Liver (tissue), 3 donors: ENCODE results near the gene PEX12.

Experiments used
- EGR1 ChIP-seq, 2 donors: IDR thresholded peaks; 2 replicates each; pipeline ENCODE4 v1.6.1; 2016 to 2018; ENCODE audit warnings: antibody characterized with exemption in 2 of 2, low read depth in 2 of 2
- FOXA1 ChIP-seq: IDR thresholded peaks from 2 replicates; pipeline ENCODE4 v1.6.1; 2016; ENCODE audit warnings: antibody characterized with exemption
- GABPA ChIP-seq, 2 donors: IDR thresholded peaks in 1 of 2; conservative IDR thresholded peaks in 1 of 2; 2 replicates each; pipeline ENCODE4 v1.6.1; 2016; ENCODE audit warnings: antibody characterized with exemption in 2 of 2, mild to moderate bottlenecking in 1 of 2, moderate library complexity in 1 of 2
- JUND ChIP-seq, 2 donors: IDR thresholded peaks; 2 replicates each; pipeline ENCODE4 v1.6.1; 2016; ENCODE audit warnings: antibody characterized with exemption in 2 of 2
- RAD21 ChIP-seq, 2 donors: IDR thresholded peaks; 2 replicates each; pipeline ENCODE4 v1.6.1; 2016; ENCODE audit warnings: antibody characterized with exemption in 2 of 2, mild to moderate bottlenecking in 2 of 2
- TAF1 ChIP-seq: conservative IDR thresholded peaks from 2 replicates; pipeline ENCODE4 v1.6.1; 2016; ENCODE audit warnings: antibody characterized with exemption, mild to moderate bottlenecking
- YY1 ChIP-seq: IDR thresholded peaks from 2 replicates; pipeline ENCODE4 v1.6.1; 2016; ENCODE audit warnings: antibody characterized with exemption, mild to moderate bottlenecking
- TF ChIP-seq, protein P1 (sequence below): fragments of 150-350 bp; IDR thresholded peaks from 2 replicates; pipeline ENCODE4 v1.5.1; 2017; ENCODE audit warnings: improper control_type of control experiment, low read depth, low read length; ENCODE audit not compliant: missing input control
- TF ChIP-seq, protein P2 (sequence below): IDR thresholded peaks from 2 replicates; pipeline ENCODE4 v1.6.1; 2016; ENCODE audit warnings: antibody characterized with exemption
- TF ChIP-seq, protein P3 (sequence below): IDR thresholded peaks from 2 replicates; pipeline ENCODE4 v1.6.1; 2016; ENCODE audit warnings: antibody characterized with exemption, mild to moderate bottlenecking
- TF ChIP-seq, protein P4 (sequence below): IDR thresholded peaks from 2 replicates; pipeline ENCODE4 v1.6.1; 2016; ENCODE audit warnings: antibody characterized with exemption
- TF ChIP-seq, protein P5 (sequence below): IDR thresholded peaks from 2 replicates; pipeline ENCODE4 v1.6.1; 2016; ENCODE audit warnings: antibody characterized with exemption
- donor health status: healthy.
- donor health status: healthy.

- TF ChIP-seq RAD21 (IDR thresholded peaks at IDR 0.05) (no peak), YY1 (no peak), EGR1 (IDR thresholded peaks at IDR 0.05; ENCODE audit: low read depth in 2 of 2) (no peak), FOXA1 (no peak), JUND (IDR thresholded peaks at IDR 0.05) (no peak), GABPA (IDR thresholded peaks at IDR 0.05 in 1 of 2, conservative IDR thresholded peaks at IDR 0.05 in 1 of 2) (no peak), TAF1 (no peak)
- TF ChIP-seq, protein P1, sequence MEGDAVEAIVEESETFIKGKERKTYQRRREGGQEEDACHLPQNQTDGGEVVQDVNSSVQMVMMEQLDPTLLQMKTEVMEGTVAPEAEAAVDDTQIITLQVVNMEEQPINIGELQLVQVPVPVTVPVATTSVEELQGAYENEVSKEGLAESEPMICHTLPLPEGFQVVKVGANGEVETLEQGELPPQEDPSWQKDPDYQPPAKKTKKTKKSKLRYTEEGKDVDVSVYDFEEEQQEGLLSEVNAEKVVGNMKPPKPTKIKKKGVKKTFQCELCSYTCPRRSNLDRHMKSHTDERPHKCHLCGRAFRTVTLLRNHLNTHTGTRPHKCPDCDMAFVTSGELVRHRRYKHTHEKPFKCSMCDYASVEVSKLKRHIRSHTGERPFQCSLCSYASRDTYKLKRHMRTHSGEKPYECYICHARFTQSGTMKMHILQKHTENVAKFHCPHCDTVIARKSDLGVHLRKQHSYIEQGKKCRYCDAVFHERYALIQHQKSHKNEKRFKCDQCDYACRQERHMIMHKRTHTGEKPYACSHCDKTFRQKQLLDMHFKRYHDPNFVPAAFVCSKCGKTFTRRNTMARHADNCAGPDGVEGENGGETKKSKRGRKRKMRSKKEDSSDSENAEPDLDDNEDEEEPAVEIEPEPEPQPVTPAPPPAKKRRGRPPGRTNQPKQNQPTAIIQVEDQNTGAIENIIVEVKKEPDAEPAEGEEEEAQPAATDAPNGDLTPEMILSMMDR = no peak
- TF ChIP-seq, protein P2, sequence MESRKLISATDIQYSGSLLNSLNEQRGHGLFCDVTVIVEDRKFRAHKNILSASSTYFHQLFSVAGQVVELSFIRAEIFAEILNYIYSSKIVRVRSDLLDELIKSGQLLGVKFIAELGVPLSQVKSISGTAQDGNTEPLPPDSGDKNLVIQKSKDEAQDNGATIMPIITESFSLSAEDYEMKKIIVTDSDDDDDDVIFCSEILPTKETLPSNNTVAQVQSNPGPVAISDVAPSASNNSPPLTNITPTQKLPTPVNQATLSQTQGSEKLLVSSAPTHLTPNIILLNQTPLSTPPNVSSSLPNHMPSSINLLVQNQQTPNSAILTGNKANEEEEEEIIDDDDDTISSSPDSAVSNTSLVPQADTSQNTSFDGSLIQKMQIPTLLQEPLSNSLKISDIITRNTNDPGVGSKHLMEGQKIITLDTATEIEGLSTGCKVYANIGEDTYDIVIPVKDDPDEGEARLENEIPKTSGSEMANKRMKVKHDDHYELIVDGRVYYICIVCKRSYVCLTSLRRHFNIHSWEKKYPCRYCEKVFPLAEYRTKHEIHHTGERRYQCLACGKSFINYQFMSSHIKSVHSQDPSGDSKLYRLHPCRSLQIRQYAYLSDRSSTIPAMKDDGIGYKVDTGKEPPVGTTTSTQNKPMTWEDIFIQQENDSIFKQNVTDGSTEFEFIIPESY = no peak
- TF ChIP-seq, protein P3, sequence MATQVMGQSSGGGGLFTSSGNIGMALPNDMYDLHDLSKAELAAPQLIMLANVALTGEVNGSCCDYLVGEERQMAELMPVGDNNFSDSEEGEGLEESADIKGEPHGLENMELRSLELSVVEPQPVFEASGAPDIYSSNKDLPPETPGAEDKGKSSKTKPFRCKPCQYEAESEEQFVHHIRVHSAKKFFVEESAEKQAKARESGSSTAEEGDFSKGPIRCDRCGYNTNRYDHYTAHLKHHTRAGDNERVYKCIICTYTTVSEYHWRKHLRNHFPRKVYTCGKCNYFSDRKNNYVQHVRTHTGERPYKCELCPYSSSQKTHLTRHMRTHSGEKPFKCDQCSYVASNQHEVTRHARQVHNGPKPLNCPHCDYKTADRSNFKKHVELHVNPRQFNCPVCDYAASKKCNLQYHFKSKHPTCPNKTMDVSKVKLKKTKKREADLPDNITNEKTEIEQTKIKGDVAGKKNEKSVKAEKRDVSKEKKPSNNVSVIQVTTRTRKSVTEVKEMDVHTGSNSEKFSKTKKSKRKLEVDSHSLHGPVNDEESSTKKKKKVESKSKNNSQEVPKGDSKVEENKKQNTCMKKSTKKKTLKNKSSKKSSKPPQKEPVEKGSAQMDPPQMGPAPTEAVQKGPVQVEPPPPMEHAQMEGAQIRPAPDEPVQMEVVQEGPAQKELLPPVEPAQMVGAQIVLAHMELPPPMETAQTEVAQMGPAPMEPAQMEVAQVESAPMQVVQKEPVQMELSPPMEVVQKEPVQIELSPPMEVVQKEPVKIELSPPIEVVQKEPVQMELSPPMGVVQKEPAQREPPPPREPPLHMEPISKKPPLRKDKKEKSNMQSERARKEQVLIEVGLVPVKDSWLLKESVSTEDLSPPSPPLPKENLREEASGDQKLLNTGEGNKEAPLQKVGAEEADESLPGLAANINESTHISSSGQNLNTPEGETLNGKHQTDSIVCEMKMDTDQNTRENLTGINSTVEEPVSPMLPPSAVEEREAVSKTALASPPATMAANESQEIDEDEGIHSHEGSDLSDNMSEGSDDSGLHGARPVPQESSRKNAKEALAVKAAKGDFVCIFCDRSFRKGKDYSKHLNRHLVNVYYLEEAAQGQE = no peak
- TF ChIP-seq, protein P4, sequence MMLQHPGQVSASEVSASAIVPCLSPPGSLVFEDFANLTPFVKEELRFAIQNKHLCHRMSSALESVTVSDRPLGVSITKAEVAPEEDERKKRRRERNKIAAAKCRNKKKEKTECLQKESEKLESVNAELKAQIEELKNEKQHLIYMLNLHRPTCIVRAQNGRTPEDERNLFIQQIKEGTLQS = no peak
- TF ChIP-seq, protein P5, sequence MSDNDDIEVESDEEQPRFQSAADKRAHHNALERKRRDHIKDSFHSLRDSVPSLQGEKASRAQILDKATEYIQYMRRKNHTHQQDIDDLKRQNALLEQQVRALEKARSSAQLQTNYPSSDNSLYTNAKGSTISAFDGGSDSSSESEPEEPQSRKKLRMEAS = no peak
Measured at GRCh38 chr17:35529866-35530265, 48.5 kb downstream of the PEX12 start.
